Ammon's horn (tissue), 1 donor: Measurements from ENCODE around the gene FAM131A.

Experiments
- DNase-seq: peaks from one replicate; pipeline ENCODE4 v3.0.0-alpha.2; 2016; ENCODE audit warnings: low spot score

Gene FAM131A

GRCh38 chr3:184316792-184317191 is 20.6 kb upstream of the FAM131A start:
- no peak for DNase-seq

GRCh38 chr3:184317201-184317600 is 20.2 kb upstream of the FAM131A start:
- no peak for DNase-seq

GRCh38 chr3:184320104-184320445 is 17.3 kb upstream of the FAM131A start:
- peak; percentile 96 for DNase-seq

- DNase-seq = no peak
Measured at GRCh38 chr3:184321666-184322065, 15.7 kb upstream of the FAM131A start.

- no peak for DNase-seq
Measured at GRCh38 chr3:184322731-184323487, 14.5 kb upstream of the FAM131A start.

GRCh38 chr3:184323696-184324095 is 13.7 kb upstream of the FAM131A start:
- no peak for DNase-seq

GRCh38 chr3:184325269-184325668 is 12.1 kb upstream of the FAM131A start:
- no peak for DNase-seq

- DNase-seq = no peak
Measured at GRCh38 chr3:184325715-184326369, 11.6 kb upstream of the FAM131A start.

- DNase-seq = no peak
Measured at GRCh38 chr3:184327171-184327570, 10.2 kb upstream of the FAM131A start.

- DNase-seq = no peak
Measured at GRCh38 chr3:184328516-184328915, 8.9 kb upstream of the FAM131A start.

- DNase-seq = no peak
Measured at GRCh38 chr3:184332370-184333090, 4.9 kb upstream of the FAM131A start.

GRCh38 chr3:184333190-184333589 is 4.2 kb upstream of the FAM131A start:
- no peak for DNase-seq

- DNase-seq = no peak
Measured at GRCh38 chr3:184333700-184334099, 3.7 kb upstream of the FAM131A start.

GRCh38 chr3:184334470-184335158 is 2.8 kb upstream of the FAM131A start:
- no peak for DNase-seq

- no peak for DNase-seq
Measured at GRCh38 chr3:184335291-184335660, 2.1 kb upstream of the FAM131A start.

GRCh38 chr3:184335661-184336546 is 1.5 kb upstream of the FAM131A start:
- DNase-seq = peak; percentile 95

GRCh38 chr3:184336547-184337398 is 627 bp upstream of the FAM131A start:
- peak; percentile 71 for DNase-seq

GRCh38 chr3:184337981-184338380 is 581 bp downstream of the FAM131A start:
- no peak for DNase-seq

- DNase-seq = peak; percentile 88
Measured at GRCh38 chr3:184338511-184338945, 1.1 kb downstream of the FAM131A start.

GRCh38 chr3:184339001-184339400 is 1.6 kb downstream of the FAM131A start:
- DNase-seq = no peak
